ENCODE results near the gene DAGLB.
"Not testable (repeated sequence)": the region's sequence is repeated elsewhere in the genome, so short reads cannot be mapped to it uniquely, and the experiment has no call there.

DAGLB gene

GRCh38 chr7:6447581-6448199, at the start of gene DAGLB:
Gene DAGLB (minus strand): TSS chr7:6447954. CDS start chr7:6447842, 112 bp downstream.
- DNase-seq, result peak; percentile 78 to 84

GRCh38 chr7:6497637-6497905, 49.8 kb upstream of the DAGLB start:
- no peak for DNase-seq

- no peak for DNase-seq
Observed at GRCh38 chr7:6496842-6497636, 49.3 kb upstream of the DAGLB start.

- no peak for DNase-seq
Observed at GRCh38 chr7:6495597-6496262, 48.0 kb upstream of the DAGLB start.

GRCh38 chr7:6494365-6494764, 46.6 kb upstream of the DAGLB start:
- no peak for DNase-seq

- no peak for DNase-seq
Observed at GRCh38 chr7:6491194-6491593, 43.4 kb upstream of the DAGLB start.

- peak in 1 of 2 experiments; percentile 8 for DNase-seq
Observed at GRCh38 chr7:6489612-6490011, 41.9 kb upstream of the DAGLB start.

- DNase-seq, result no peak
Observed at GRCh38 chr7:6487184-6487545, 39.4 kb upstream of the DAGLB start.

- DNase-seq, result no peak
Observed at GRCh38 chr7:6486438-6487183, 38.9 kb upstream of the DAGLB start.

GRCh38 chr7:6482743-6483119, 35.0 kb upstream of the DAGLB start:
- no peak for DNase-seq

GRCh38 chr7:6482307-6482706, 34.6 kb upstream of the DAGLB start:
- DNase-seq, result no peak

GRCh38 chr7:6481445-6481844, 33.7 kb upstream of the DAGLB start:
- DNase-seq, result no peak

GRCh38 chr7:6480323-6480660, 32.5 kb upstream of the DAGLB start:
- DNase-seq, result no peak

- no peak for DNase-seq
Observed at GRCh38 chr7:6479067-6479466, 31.3 kb upstream of the DAGLB start.

- no peak for DNase-seq
Observed at GRCh38 chr7:6478186-6478585, 30.4 kb upstream of the DAGLB start.

- DNase-seq, result no peak
Observed at GRCh38 chr7:6477318-6477660, 29.5 kb upstream of the DAGLB start.

- no peak for DNase-seq
Observed at GRCh38 chr7:6476596-6477317, 29.0 kb upstream of the DAGLB start.

GRCh38 chr7:6475433-6476186, 27.9 kb upstream of the DAGLB start:
- no peak for DNase-seq

GRCh38 chr7:6465862-6466261, 18.1 kb upstream of the DAGLB start:
- no peak for DNase-seq

GRCh38 chr7:6463609-6464008, 15.9 kb upstream of the DAGLB start:
- not testable (repeated sequence) for DNase-seq

GRCh38 chr7:6461946-6462550, 14.3 kb upstream of the DAGLB start:
- DNase-seq, result no peak

GRCh38 chr7:6460990-6461584, 13.3 kb upstream of the DAGLB start:
- no peak for DNase-seq

Data from AML-193 (cell line).